ENCODE measurements around the gene FGD4.

DNA sequence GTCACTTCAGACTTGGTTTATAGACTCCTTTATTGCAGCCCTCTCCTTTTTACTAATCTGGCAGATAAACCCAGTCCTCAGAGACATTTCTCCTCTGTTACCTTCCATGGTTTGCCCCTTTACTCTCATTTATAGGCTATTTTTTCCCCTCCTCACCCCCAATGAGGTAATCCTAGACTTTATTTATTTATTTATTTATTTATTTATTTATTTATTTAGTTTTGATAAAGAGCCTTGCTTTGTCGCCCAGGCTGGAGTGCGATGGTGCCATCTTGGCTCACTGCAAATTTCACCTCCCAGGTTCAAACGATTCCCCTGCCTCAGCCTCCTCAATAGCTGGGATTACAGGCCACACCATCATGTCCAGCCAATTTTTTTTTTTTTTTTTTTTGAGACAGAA is 8.4 kb downstream of the FGD4 start:
- TF ChIP-seq, protein P1, sequence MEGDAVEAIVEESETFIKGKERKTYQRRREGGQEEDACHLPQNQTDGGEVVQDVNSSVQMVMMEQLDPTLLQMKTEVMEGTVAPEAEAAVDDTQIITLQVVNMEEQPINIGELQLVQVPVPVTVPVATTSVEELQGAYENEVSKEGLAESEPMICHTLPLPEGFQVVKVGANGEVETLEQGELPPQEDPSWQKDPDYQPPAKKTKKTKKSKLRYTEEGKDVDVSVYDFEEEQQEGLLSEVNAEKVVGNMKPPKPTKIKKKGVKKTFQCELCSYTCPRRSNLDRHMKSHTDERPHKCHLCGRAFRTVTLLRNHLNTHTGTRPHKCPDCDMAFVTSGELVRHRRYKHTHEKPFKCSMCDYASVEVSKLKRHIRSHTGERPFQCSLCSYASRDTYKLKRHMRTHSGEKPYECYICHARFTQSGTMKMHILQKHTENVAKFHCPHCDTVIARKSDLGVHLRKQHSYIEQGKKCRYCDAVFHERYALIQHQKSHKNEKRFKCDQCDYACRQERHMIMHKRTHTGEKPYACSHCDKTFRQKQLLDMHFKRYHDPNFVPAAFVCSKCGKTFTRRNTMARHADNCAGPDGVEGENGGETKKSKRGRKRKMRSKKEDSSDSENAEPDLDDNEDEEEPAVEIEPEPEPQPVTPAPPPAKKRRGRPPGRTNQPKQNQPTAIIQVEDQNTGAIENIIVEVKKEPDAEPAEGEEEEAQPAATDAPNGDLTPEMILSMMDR (IDR thresholded peaks at IDR 0.05): no peak
- TF ChIP-seq POLR2A (IDR thresholded peaks at IDR 0.05): no peak
